Measurements from ENCODE around the gene ZPBP2.
A peak's percentile ranks its signal among the peaks of the same experiment; 100 is the strongest.
"Not testable (repeated sequence)": the region's sequence is repeated elsewhere in the genome, so short reads cannot be mapped to it uniquely, and the experiment has no call there.

Gene ZPBP2, protein sequence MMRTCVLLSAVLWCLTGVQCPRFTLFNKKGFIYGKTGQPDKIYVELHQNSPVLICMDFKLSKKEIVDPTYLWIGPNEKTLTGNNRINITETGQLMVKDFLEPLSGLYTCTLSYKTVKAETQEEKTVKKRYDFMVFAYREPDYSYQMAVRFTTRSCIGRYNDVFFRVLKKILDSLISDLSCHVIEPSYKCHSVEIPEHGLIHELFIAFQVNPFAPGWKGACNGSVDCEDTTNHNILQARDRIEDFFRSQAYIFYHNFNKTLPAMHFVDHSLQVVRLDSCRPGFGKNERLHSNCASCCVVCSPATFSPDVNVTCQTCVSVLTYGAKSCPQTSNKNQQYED

DNA sequence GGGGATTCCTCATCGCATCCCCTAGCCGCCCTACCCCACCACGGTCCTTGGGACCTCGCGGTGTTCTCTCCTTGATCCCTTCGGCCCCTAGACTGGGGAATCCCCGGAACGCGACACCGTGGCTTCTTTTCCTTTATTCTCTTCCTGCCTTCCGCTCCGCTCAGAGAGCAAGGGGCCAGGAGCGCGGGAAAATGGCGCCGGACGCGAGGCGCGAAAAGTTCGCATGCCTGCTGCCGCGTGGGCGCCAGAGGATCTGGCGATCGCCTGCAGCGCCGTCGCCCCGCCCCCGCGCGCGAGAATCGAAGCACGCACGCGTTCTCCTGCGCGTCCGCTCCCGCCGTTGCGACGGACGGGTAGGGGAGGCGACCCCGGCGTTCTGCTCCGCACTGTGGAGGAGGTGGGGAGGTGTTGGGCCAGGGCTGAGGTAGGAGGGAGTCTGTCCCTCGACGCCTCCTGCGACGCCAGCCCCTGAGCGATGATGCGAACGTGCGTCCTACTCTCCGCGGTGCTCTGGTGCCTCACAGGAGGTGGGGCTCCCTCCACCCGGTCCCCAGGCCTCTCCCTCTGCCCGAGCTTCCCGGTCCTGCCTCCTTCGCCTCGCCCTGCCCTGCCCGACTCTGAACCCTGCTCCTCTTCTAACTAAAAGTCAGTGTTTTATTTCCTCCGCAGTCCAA lies at the start of gene ZPBP2:
Gene ZPBP2 (plus strand): TSS at position 323 of the 674 bp plus-strand sequence. CDS start 153 bp downstream, at position 476.
- peak; percentile 77 to 78 for DNase-seq

- no peak for DNase-seq
Observed at GRCh38 chr17:39818358-39819000, 49.5 kb upstream of the ZPBP2 start.

DNA sequence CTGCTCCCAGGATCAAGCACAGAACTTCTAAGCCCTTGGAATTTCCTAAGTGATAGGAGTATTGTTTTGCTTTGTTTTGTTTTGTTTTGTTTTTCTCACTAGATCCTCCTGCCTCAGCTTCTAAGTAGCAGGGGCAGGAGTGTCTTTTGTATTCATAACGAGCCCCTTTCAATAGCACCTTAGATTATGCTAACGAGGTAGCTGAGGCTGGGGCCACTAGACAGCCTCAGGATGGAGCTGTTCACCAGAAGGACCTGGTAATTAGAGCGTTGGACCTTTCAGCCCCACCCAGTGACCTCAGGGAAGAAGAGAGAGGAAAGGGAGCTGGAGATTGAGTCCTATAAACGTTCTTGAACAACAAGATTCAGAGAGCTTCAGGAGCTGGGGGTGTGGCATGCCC lies 47.5 kb upstream of the ZPBP2 start:
- DNase-seq: no peak

DNA sequence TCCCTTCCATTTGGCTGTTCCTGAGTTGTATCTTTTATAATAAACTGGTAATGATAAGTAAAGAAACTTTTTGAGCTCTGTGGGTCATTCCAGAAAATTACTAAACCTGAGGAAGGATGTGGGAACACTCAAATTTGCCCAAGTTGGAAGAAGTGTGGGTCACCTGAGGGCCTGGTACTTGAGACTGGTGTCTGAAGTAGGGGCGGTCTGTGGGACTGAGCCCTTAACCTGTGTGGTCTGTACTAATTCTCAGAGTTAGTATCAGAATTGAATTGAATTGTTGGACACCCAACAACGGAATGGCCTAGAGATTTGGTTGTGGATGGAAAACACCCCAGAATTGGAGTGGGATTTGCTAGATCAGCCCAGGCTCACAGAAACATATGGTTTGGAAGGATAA lies 47.0 kb upstream of the ZPBP2 start:
- no peak for DNase-seq

GRCh38 chr17:39822051-39822451 lies 46.0 kb upstream of the ZPBP2 start:
- DNase-seq: no peak

GRCh38 chr17:39823407-39824054 lies 44.5 kb upstream of the ZPBP2 start:
- DNase-seq: no peak

GRCh38 chr17:39826334-39826733 lies 41.7 kb upstream of the ZPBP2 start:
- DNase-seq: no peak

DNA sequence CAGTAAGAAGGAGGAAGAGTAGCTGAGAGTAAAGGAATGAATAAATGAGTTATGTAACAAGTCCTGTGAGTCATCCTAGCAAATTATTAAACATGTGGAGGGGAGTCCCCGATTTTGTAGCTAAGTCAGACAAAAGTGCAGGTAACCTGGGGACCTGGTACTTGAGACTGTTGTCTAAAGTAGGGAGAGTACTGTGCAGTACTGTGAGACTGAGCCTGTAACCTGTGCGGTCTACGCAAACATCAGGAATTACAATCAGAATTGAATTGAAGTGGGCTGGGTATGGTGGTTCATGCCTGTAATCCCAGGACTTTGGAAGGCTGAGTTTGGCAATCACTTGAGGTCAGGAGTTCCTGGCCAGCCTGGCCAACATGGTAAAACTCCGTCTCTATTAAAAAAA lies 39.6 kb upstream of the ZPBP2 start:
- no peak for DNase-seq

DNA sequence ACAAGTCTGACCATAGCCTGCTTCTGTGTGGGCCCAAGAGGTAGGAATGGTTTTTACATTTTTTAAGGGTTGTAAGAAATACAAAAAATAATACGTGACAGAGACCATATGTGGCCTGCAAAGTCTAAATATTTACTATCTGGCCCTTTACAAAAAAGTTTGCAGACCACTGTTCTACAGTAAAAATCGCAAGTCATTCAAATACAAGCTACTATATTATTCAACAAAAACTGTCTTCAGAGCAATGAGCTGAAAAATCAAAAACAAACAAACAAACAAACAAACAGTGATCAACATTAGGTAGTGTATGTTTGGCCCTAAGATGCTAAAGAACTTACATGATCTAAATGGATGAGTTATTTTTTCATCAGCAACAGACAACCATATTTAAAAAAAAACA lies 36.4 kb upstream of the ZPBP2 start:
- no peak for DNase-seq

GRCh38 chr17:39834017-39834416 lies 34.0 kb upstream of the ZPBP2 start:
- no peak for DNase-seq

GRCh38 chr17:39835038-39835786 lies 32.8 kb upstream of the ZPBP2 start:
- no peak for DNase-seq

DNA sequence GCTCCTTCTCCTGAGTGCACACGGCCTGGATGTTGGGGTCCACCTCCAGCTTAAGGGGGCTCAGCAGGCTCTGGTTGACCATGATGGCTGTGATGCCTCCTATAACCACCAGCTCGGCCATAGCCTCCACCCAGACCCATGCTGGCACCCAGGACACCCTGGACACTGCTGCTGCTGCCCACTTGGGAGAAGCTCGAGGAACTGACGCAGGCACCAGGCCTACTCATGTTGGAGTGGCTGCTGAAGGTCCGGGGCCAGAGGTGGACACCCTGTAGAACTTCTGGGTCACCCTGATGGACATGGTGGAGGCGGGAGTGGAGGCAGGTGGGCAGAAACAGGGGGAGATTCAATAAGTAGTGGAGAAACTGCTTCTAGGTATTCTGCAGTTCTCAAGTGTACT lies 31.9 kb upstream of the ZPBP2 start:
- no peak for DNase-seq

DNA sequence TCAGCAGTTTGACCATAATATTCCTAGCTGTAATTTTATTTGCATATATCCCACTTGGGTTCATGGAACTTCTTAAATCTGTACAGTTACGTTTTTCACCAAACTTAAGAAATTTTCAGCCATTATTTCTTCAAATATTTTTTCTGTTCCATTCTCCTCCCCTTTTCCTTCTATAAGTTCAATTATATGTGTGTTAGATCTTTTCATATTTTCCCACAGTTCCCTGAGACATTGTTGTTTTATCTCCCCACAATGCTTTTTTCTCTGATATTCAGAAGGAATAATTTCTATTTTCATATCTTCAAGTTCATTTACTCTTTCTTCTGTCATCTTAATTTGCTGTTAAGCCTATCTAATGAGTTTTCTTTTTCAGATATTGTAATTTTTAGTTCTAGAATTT lies 29.9 kb upstream of the ZPBP2 start:
- DNase-seq: no peak

DNA sequence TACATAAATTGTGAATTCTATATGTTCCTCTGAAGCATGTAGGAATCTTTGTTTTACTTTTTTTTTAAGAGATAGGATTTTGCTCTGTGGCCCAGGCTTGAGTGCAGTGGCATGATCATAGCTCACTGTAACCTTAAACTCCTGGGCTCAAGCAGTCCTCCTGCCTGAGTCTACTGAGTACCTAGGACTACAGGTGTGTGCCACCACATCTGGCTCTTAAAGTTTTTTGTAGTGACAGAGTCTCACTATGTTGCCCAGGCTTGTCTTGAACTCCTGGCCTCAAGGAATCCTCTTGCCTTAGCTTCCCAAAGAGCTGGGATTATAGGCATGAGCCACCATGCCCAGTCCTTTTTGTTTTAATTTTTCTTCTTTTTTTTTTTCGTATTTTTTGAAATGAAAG lies 29.2 kb upstream of the ZPBP2 start:
- no peak for DNase-seq

DNA sequence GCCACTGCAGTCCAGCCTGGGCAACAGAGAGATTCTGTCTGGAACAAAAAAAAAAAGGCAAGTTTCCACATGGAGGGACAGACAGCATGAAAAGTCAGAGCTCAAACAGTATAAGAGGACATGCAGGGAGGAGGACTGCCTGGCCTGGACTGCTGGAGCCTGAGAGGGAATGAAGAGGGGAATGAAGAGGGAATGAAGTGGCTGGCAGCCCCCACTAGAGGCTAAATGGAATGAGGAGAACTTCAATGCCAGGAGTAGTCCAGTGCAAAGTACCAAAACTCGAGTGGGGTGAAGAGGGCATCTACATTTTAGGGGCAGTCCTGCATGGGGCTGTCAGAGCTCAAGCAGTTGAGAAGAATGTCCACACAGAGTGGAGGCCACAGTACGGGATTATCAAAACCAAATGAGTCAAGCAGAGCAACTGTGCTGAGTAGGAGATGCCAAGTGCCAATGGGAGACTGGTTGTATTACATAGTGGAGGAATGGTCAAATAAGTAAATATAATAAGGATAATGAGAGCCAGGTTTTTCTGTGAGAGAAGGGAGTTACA lies 26.8 kb upstream of the ZPBP2 start:
- DNase-seq: no peak

DNA sequence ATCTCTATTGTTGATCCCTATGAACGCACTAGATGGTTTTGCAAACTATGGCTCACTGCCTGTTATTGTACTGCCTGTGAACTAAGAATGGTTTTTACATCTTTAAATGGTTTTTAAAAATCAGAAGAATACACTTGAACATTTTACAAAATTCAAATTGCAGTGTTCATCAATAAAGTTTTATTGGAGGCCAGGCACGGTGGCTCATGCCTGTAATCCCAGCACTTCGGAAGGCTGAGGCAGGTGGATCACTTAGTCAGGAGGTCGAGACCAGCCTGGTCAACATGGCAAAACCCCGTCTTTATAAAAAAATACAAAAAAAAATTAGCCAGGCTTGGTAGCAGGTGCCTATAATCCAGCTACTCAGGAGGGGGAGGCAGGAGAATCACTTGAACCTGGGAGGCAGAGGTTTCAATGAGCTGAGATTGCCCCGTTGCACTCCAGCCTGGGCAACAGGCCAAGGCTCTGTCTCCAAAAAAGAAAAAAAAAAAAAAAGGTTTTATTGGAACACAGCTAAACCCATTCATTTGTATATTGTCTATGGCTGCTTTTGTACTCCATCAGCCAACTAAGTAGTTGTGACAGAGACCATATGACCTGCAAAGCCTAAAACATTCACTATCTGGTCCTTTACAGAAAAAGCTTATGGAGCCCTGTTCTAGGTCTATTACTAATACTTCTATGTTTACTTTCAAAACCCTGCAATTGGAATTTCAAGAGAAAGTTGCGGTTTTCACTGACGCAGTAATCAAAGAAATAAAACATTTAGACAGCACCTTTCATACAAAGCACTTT lies 22.8 kb upstream of the ZPBP2 start:
- no peak for DNase-seq

DNA sequence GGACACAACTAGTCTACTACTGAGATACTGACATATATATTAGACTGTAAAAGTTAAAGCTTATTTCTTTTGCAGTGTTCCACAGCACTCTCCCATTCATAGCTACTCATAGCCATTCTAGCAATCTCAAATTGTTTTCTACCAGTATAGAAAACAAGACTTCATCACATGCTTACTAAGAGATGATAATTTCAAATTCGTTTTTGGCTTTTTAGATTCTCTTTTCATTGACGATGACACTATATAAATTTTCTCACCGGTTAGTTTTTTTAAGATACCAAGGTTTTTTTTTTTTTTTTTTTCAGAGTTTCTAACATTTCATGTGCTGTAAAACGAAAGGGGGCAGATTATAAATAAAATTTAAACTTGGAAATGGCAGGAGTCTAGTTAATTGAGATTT lies 21.8 kb upstream of the ZPBP2 start:
- DNase-seq: no peak

DNA sequence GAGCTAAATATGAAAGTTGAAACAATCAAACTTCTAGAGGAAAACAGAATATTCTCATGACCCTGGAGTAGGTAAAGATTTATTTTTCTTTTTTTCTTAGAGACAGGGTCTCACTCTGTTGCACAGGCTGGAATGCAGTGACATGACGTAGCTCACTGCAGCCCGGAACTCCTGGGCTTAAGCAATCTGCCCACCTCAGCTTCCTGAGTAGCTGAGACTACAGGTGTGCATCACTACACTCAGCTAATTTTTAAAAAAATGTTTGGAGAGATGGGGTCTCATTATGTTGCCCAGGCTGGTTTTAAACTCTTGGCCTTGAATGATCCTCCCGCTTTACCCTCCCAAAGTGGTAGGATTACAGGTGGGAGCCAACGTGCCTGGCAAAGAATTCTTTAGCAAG lies 19.4 kb upstream of the ZPBP2 start:
- no peak for DNase-seq

GRCh38 chr17:39850186-39850585 lies 17.8 kb upstream of the ZPBP2 start:
- not testable (repeated sequence) for DNase-seq

GRCh38 chr17:39852239-39852638 lies 15.8 kb upstream of the ZPBP2 start:
- no peak for DNase-seq

- DNase-seq: no peak
Observed at GRCh38 chr17:39854909-39855308, 13.1 kb upstream of the ZPBP2 start.
